HCT116 (cell line): Measurements from ENCODE around the gene ESPNL.

Experiments used
- EZH2 ChIP-seq: fragments of 200-600 bp; sonication (generic); IDR thresholded peaks from 2 replicates; pipeline ENCODE4 v1.6.1; 2017; ENCODE audit warnings: antibody characterized with exemption, mixed run types
- POLR2A ChIP-seq: IDR thresholded peaks from 2 replicates; pipeline ENCODE4 v1.7.0; 2011; ENCODE audit warnings: borderline replicate concordance; ENCODE audit not compliant: insufficient read depth, insufficient read length; ENCODE audit errors: extremely low read depth
- TF ChIP-seq, protein P1 (sequence below), 3 experiments: fragments of 200-600 bp in 1 of 3; sonication (generic) in 1 of 3; IDR thresholded peaks in 2 of 3; conservative IDR thresholded peaks in 1 of 3; 2 replicates each; pipeline ENCODE4 v1.5.1; 2012 to 2017; ENCODE audit warnings: low read depth in 2 of 3, low read length in 2 of 3, antibody characterized with exemption in 1 of 3, borderline replicate concordance in 1 of 3, control low read depth in 1 of 3, mild to moderate bottlenecking in 1 of 3, mixed read lengths in 1 of 3, mixed run types in 1 of 3, moderate library complexity in 1 of 3; ENCODE audit not compliant: insufficient read depth in 1 of 3
- TF ChIP-seq, protein P2 (sequence below): IDR thresholded peaks from 2 replicates; pipeline ENCODE4 v1.6.1; 2011; ENCODE audit warnings: mild to moderate bottlenecking, low read length, moderate library complexity; ENCODE audit not compliant: insufficient replicate concordance; ENCODE audit errors: extremely low read depth

DNA sequence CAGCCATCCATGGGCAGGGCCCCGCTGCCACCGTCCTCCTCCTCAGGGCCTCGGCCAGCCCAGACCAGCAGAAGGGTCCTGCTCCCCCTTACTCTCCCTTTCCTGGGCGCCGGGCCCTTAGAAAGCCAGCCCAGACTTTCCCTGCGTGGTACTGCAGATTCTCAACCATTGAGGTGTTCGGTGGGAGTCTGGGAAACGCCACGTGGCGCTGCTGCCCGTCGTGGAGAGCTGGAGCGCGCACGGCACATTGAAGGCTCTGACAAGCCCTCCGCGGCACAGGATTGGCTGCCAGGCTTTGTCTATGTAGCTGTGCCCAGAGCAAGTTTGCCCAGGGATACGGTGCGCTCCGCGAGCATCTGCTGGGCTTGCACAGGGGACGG is 27.9 kb downstream of the ESPNL start:
- TF ChIP-seq, protein P1, sequence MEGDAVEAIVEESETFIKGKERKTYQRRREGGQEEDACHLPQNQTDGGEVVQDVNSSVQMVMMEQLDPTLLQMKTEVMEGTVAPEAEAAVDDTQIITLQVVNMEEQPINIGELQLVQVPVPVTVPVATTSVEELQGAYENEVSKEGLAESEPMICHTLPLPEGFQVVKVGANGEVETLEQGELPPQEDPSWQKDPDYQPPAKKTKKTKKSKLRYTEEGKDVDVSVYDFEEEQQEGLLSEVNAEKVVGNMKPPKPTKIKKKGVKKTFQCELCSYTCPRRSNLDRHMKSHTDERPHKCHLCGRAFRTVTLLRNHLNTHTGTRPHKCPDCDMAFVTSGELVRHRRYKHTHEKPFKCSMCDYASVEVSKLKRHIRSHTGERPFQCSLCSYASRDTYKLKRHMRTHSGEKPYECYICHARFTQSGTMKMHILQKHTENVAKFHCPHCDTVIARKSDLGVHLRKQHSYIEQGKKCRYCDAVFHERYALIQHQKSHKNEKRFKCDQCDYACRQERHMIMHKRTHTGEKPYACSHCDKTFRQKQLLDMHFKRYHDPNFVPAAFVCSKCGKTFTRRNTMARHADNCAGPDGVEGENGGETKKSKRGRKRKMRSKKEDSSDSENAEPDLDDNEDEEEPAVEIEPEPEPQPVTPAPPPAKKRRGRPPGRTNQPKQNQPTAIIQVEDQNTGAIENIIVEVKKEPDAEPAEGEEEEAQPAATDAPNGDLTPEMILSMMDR (IDR thresholded peaks at IDR 0.05 in 2 of 3, conservative IDR thresholded peaks at IDR 0.05 in 1 of 3; ENCODE audit: borderline replicate concordance in 1 of 3, insufficient read depth in 1 of 3, low read depth in 2 of 3, low read length in 2 of 3), result no peak
- TF ChIP-seq EZH2, result no peak
- TF ChIP-seq, protein P2, sequence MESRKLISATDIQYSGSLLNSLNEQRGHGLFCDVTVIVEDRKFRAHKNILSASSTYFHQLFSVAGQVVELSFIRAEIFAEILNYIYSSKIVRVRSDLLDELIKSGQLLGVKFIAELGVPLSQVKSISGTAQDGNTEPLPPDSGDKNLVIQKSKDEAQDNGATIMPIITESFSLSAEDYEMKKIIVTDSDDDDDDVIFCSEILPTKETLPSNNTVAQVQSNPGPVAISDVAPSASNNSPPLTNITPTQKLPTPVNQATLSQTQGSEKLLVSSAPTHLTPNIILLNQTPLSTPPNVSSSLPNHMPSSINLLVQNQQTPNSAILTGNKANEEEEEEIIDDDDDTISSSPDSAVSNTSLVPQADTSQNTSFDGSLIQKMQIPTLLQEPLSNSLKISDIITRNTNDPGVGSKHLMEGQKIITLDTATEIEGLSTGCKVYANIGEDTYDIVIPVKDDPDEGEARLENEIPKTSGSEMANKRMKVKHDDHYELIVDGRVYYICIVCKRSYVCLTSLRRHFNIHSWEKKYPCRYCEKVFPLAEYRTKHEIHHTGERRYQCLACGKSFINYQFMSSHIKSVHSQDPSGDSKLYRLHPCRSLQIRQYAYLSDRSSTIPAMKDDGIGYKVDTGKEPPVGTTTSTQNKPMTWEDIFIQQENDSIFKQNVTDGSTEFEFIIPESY, result no peak
- TF ChIP-seq POLR2A, result no peak
